ENCODE results near the gene B3GNT3.

B3GNT3 gene

DNA sequence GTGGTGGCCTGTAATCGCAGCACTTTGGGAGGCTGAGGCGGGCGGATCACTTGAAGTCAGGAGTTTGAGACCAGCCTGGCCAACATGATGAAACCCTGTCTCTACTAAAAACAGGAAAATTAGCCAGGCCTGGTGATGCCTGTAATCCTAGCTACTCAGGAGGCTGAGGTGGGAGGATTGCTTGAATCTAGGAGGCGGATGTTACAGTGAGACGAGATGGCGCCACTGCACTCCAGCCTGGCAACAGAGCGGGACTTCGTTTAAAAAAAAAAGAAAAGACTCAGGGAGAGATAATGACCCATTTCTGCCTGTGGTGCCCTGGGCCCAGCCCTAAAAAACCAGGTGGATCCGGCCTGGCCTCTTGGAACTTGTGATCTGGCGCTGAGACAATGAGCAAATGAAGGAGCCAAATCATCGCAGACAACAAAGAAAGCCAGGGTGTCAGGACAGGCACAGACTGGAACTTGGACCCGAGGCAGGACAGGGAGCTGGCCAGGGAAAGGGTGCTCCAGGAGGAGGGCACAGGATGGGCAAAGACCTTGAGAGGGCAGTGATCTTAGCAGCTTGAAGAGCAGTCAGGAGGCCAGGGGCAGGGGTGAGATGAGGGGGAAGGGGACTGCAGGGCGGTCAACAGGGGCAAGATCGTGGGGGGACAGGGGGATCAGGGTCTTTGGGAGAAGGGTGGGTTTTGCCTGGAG lies 53.8 kb downstream of the B3GNT3 start:
- no peak for ATAC-seq (ENCODE audit: low read depth)
- H3K4me3 ChIP-seq (ENCODE audit: severe bottlenecking) = no peak overlapping the region

DNA sequence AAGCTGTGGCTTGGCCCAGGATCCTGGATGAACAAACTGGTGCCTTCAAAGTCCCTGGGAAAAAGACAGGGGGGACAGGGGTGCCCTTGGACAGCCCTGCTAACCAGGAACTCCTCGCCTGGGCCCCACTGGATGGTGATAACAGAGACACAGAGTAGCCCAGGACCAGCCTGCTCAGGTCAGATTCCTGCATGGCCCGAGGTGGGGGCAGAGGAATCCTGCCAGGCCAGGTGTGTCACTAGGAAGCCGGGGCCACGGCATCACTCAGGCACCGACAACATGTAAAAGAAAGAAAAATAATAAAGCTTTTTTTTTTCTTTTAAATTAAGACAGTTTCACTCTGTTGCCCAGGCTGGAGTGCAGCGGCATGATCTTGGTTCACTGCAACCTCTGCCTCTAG lies 59.1 kb downstream of the B3GNT3 start:
- Histone ChIP-seq H3K4me3 (ENCODE audit: severe bottlenecking) (no peak overlapping the region), H3K27ac (ENCODE audit: poor library complexity, severe bottlenecking) (no peak overlapping the region), H3K4me1 (ENCODE audit: insufficient read depth, poor library complexity, severe bottlenecking) (peaks cover 10% of the 10 kb centered on the region), H3K36me3 (ENCODE audit: low read depth) (no peaks in the 10 kb centered on the region), H3K27me3 (ENCODE audit: insufficient read depth, poor library complexity, severe bottlenecking) (no peaks in the 10 kb centered on the region), H3K9me3 (ENCODE audit: severe bottlenecking) (no peaks in the 10 kb centered on the region)
- TF ChIP-seq, protein P1, sequence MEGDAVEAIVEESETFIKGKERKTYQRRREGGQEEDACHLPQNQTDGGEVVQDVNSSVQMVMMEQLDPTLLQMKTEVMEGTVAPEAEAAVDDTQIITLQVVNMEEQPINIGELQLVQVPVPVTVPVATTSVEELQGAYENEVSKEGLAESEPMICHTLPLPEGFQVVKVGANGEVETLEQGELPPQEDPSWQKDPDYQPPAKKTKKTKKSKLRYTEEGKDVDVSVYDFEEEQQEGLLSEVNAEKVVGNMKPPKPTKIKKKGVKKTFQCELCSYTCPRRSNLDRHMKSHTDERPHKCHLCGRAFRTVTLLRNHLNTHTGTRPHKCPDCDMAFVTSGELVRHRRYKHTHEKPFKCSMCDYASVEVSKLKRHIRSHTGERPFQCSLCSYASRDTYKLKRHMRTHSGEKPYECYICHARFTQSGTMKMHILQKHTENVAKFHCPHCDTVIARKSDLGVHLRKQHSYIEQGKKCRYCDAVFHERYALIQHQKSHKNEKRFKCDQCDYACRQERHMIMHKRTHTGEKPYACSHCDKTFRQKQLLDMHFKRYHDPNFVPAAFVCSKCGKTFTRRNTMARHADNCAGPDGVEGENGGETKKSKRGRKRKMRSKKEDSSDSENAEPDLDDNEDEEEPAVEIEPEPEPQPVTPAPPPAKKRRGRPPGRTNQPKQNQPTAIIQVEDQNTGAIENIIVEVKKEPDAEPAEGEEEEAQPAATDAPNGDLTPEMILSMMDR (IDR thresholded peaks at IDR 0.05; ENCODE audit: poor library complexity, severe bottlenecking) = no peak
- ATAC-seq (ENCODE audit: low read depth) (no peak), DNase-seq (ENCODE audit: low spot score) (no peak)

More for the DNA sequence above, 53.8 kb downstream of the B3GNT3 start:
- DNase-seq (ENCODE audit: low spot score) = no peak
- no peaks in the 10 kb centered on the region for H3K27me3 ChIP-seq (ENCODE audit: insufficient read depth, poor library complexity, severe bottlenecking)
- H3K27ac ChIP-seq (ENCODE audit: poor library complexity, severe bottlenecking) = no peak overlapping the region
- no peaks in the 10 kb centered on the region for H3K9me3 ChIP-seq (ENCODE audit: severe bottlenecking)
- H3K36me3 ChIP-seq (ENCODE audit: low read depth) = no peaks in the 10 kb centered on the region
- H3K4me1 ChIP-seq (ENCODE audit: insufficient read depth, poor library complexity, severe bottlenecking) = peaks cover 10% of the 10 kb centered on the region
- TF ChIP-seq, protein P1 (IDR thresholded peaks at IDR 0.05; ENCODE audit: poor library complexity, severe bottlenecking) = no peak

DNA sequence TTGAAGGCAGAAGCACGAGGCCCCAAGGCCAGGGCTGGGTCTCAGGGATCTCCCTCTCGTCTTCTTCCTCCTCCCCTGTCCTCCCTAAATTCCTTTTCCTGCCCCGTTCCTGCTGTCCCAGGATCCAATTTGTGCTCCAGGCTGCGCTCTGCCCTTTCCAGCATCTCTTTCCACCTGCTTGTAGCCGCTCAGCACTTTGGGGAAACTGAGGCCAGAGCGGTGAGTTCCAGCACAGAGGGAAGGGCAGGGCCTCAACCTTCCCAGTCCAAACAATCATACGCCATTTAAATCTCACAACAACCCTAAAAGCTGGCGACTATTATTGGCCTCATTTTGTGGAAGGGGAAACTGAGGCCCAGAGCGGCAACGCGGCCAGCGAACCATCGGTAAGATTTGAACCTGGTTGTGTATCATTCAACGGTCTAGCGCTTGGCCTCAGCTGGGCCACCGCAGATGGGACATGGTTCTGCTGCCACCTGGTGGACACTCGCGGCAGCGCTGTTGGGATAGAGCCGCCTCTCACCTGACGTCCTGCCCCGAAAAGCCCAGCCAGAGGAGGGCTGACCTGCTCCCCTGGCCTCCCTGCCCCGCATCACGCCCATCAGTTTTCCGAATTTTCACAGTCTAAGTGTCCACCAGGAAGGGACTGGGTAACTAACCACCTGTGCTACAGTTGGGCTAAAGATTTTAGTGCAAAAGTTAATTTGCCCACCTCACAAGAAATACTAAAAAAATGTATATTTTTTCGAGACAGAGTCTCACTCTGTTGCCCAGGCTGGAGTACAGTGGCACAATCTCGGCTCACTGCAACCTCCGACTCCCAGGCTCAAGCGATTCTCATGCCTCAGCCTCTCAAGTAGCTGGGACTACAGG lies 60.6 kb downstream of the B3GNT3 start:
- DNase-seq (ENCODE audit: low spot score) (no peak), ATAC-seq (ENCODE audit: low read depth) (peak; percentile 56)
- no peak overlapping the region for H3K27ac ChIP-seq (ENCODE audit: poor library complexity, severe bottlenecking)
- peaks cover 5% of the 10 kb centered on the region for H3K36me3 ChIP-seq (ENCODE audit: low read depth)
- no peaks in the 10 kb centered on the region for H3K27me3 ChIP-seq (ENCODE audit: insufficient read depth, poor library complexity, severe bottlenecking)
- H3K4me3 ChIP-seq (ENCODE audit: severe bottlenecking) = no peak overlapping the region
- TF ChIP-seq, protein P1 (IDR thresholded peaks at IDR 0.05; ENCODE audit: poor library complexity, severe bottlenecking) = peak; percentile 95
- H3K9me3 ChIP-seq (ENCODE audit: severe bottlenecking) = no peaks in the 10 kb centered on the region
- peaks cover 4% of the 10 kb centered on the region for H3K4me1 ChIP-seq (ENCODE audit: insufficient read depth, poor library complexity, severe bottlenecking)

DNA sequence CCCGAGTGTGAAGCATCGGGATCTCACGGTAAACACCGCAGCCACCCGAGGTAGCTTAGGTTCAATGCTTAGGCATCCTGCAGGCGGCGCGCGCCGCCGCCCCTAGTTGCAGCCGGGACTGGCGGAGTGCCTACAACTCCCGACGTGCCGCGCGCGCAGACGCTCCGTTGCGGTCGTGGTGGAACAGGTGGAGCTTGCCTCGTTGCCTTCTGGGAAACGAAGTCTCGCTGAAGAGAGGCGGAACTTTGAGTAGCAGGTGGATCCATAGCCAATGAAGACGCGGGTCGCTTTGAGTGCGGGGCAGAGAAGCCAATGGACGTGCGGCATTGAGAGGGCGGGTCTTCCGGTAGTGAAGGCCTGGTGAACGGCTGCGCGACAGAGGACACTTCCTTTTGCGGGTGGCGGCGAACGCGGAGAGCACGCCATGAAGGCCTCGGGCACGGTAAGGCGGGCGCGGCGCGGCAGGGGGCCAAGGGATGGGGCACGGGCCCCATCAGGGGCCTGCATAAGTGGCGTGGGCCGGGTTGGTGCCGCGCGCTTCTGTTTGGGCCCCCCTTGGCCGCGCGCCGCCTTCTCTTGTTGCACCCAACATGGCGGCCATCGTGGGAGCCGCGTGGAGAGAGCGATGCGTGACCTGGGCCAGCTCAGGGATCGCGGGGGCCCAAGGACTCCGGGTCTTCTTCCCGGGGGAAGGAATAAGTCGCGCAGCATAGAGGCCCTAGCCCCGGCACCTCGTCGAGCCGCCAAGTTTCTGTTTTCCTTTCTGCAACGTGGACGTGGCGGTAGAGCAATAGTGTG lies 64.8 kb downstream of the B3GNT3 start, which contains the start of gene RPL18A:
TSS of gene RPL18A (plus strand) at position 378 of the 798 bp plus-strand sequence. CDS start at position 425, 47 bp downstream.
- H3K36me3 ChIP-seq (ENCODE audit: low read depth) = peaks cover 47% of the 10 kb centered on the region
- peak within 1 kb of the TSS; percentile 74 for H3K27ac ChIP-seq (ENCODE audit: poor library complexity, severe bottlenecking)
- ATAC-seq (ENCODE audit: low read depth) (peak; percentile 84), DNase-seq (ENCODE audit: low spot score) (peak; percentile 99)
- no peaks in the 10 kb centered on the region for H3K9me3 ChIP-seq (ENCODE audit: severe bottlenecking)
- TF ChIP-seq, protein P1 (IDR thresholded peaks at IDR 0.05; ENCODE audit: poor library complexity, severe bottlenecking) = peak; percentile 97
- H3K4me3 ChIP-seq (ENCODE audit: severe bottlenecking) = peak within 1 kb of the TSS; percentile 76
- peaks cover 13% of the 10 kb centered on the region for H3K4me1 ChIP-seq (ENCODE audit: insufficient read depth, poor library complexity, severe bottlenecking)
- H3K27me3 ChIP-seq (ENCODE audit: insufficient read depth, poor library complexity, severe bottlenecking) = no peaks in the 10 kb centered on the region

Measured in RWPE2 (cell line).